Kidney (tissue), 14 donors: ENCODE results near the gene MYEOV. TPM values are rescaled to one million over a fixed set of nuclear protein-coding genes. Genes with fewer than 3 reads are reported as not detected.

Source experiments
- DNase-seq, 5 donors: peaks; one replicate each; pipeline ENCODE4 v3.0.0-alpha.2; 2013 to 2020
- FAIRE-seq: peaks from 2 replicates; lab custom pipeline; 2012; peaks lifted over from hg19 to GRCh38; lab: Jason Lieb, UNC
- H3K27ac ChIP-seq, 2 donors: one replicate each; pipeline ENCODE4 v1.7.0; 2013; ENCODE audit warnings: low read depth in 2 of 2, low read length in 2 of 2, inconsistent platforms in 1 of 2
- H3K27me3 ChIP-seq: one replicate; pipeline ENCODE4 v1.7.1; 2013; ENCODE audit warnings: low read length, inconsistent platforms; ENCODE audit not compliant: control insufficient read depth, insufficient read depth
- H3K36me3 ChIP-seq, 3 donors: one replicate each; pipeline versions ENCODE4 v1.7.0 to v1.7.1; 2013; ENCODE audit warnings: low read length in 3 of 3, control low read depth in 1 of 3, inconsistent platforms in 1 of 3; ENCODE audit not compliant: insufficient read depth in 3 of 3, control insufficient read depth in 2 of 3
- H3K4me1 ChIP-seq, 3 donors: one replicate each; pipeline versions ENCODE4 v1.7.0 to v1.7.1; 2013; ENCODE audit warnings: low read length in 3 of 3, inconsistent platforms in 1 of 3, low read depth in 1 of 3; ENCODE audit not compliant: control insufficient read depth in 2 of 3, insufficient read depth in 2 of 3
- H3K4me3 ChIP-seq, 3 donors: one replicate each; pipeline versions ENCODE4 v1.7.0 to v1.8.1; 2013; ENCODE audit warnings: low read length in 3 of 3, control low read depth in 1 of 3, inconsistent platforms in 1 of 3
- H3K9ac ChIP-seq, 3 donors: one replicate each; pipeline versions ENCODE4 v1.7.0 to v1.7.1; 2013; ENCODE audit warnings: low read length in 3 of 3, control low read depth in 1 of 3, inconsistent platforms in 1 of 3
- H3K9me3 ChIP-seq, 3 donors: one replicate each; pipeline versions ENCODE4 v1.7.0 to v1.7.1; 2013; ENCODE audit warnings: low read length in 3 of 3, control low read depth in 1 of 3, inconsistent platforms in 1 of 3; ENCODE audit not compliant: control insufficient read depth in 2 of 3, insufficient read depth in 1 of 3
- CTCF ChIP-seq: IDR thresholded peaks from 3 replicates; pipeline ENCODE4 v1.5.1; 2012; ENCODE audit warnings: mild to moderate bottlenecking, moderate library complexity, borderline replicate concordance; ENCODE audit not compliant: insufficient read depth; ENCODE audit errors: extremely low read depth
- intact Hi-C: fragments of 100-400 bp; cut with DNase I; formaldehyde crosslinking; loops from one replicate; pipeline ENCODE4 v1.11.1; 2022
- polyA plus RNA-seq: library from polyadenylated mRNA; stranded (reverse); fragments of 350-450 nt; fragmentation: Illumina TruSeq; extraction: RNeasy Lipid Tissue Mini Kit (QIAGEN cat#74804); gene quantifications from one replicate; pipeline ENCODE4 v1.2.3, GENCODE V29; 2014; ENCODE audit warnings: low read depth, low replicate concordance; ENCODE audit not compliant: insufficient read depth
- total RNA-seq: library from RNA; stranded (reverse); fragmentation: NEBNext Ultra II Directional; extraction: Animal tissue kit (Norgen Biotek cat#: 25700); gene quantifications from one replicate; pipeline ENCODE4 v1.2.1, GENCODE V29; 2021
- donor health status: control.
- donor health status: control.
- donor health status: control.
- donor health status: control.
- donor health status: control.
- donor health status: DM: yes; HTN: yes; CAD: no.
- donor health status: Normal renal cell carcinoma (clear cell type).

The MYEOV gene
- total and polyA plus RNA-seq, 2 donors from 2014 or later = 2.6 TPM; not detected in 1

- no peak for TF ChIP-seq CTCF
- H3K9me3 ChIP-seq = no peaks in the 10 kb centered on the region
- no peak overlapping the region for H3K4me3 ChIP-seq
- no peaks in the 10 kb centered on the region for H3K27me3 ChIP-seq
- H3K4me1 ChIP-seq = peaks cover 0 to 16% (median 9%) of the 10 kb centered on the region in 3 donors
- FAIRE-seq = no peak
- no peak overlapping the region for H3K9ac ChIP-seq
- H3K27ac ChIP-seq = no peak overlapping the region
- intact Hi-C loops = no loop called here
- H3K36me3 ChIP-seq = no peaks in the 10 kb centered on the region
- peak in 1 of 5 donors; percentile 67 for DNase-seq
These were observed 9.5 kb downstream of the MYEOV start for GRCh38 chr11:69303427-69303826.

GRCh38 chr11:69304258-69304657 lies 10.3 kb downstream of the MYEOV start:
- no peak for TF ChIP-seq CTCF
- intact Hi-C loops = no loop called here
- Histone ChIP-seq H3K27me3 (no peaks in the 10 kb centered on the region), H3K27ac (no peak overlapping the region), H3K9me3 (no peaks in the 10 kb centered on the region), H3K4me3 (no peak overlapping the region), H3K9ac (no peak overlapping the region), H3K4me1 (peaks cover 0 to 8% (median 4%) of the 10 kb centered on the region in 3 donors), H3K36me3 (no peaks in the 10 kb centered on the region)
- FAIRE-seq (no peak), DNase-seq (no peak)

GRCh38 chr11:69304686-69305085 lies 10.7 kb downstream of the MYEOV start:
- DNase-seq = peak in 1 of 5 donors; percentile 40
- Histone ChIP-seq H3K27ac (no peak overlapping the region), H3K9ac (no peak overlapping the region), H3K36me3 (no peaks in the 10 kb centered on the region), H3K4me1 (peaks cover 0 to 5% (median 4%) of the 10 kb centered on the region in 3 donors), H3K27me3 (no peaks in the 10 kb centered on the region), H3K9me3 (no peaks in the 10 kb centered on the region), H3K4me3 (no peak overlapping the region)
- FAIRE-seq = no peak
- no peak for TF ChIP-seq CTCF
- intact Hi-C loops = no loop called here
